Neural crest cell (in vitro differentiated cells): ENCODE data around the gene SIRPB1. TPM values are rescaled to one million over a fixed set of nuclear protein-coding genes. Genes with fewer than 3 reads are reported as not detected.

ENCODE experiments used
- total RNA-seq: library from RNA; stranded (reverse); gene quantifications from 2 replicates; pipeline ENCODE4 v1.2.1, GENCODE V29; 2021

Gene SIRPB1
- total RNA-seq, 1 donor from 2014 or later, result 0.77 TPM

Other genes starting within 250 kb of the SIRPB1 start
- gene FKBP1A, start 227.0 kb downstream of the SIRPB1 start, total RNA-seq, result 176 and 185 TPM in 2 replicates
- gene NSFL1C, start 153.2 kb downstream of the SIRPB1 start, total RNA-seq, result 93.9 and 97.7 TPM in 2 replicates
- gene SIRPB2, start 128.6 kb downstream of the SIRPB1 start, total RNA-seq, result not detected in 2 replicates
- gene SIRPD, start 62.3 kb downstream of the SIRPB1 start, total RNA-seq, result not detected in 2 replicates
- gene SIRPG, start 37.8 kb upstream of the SIRPB1 start, total RNA-seq, result not detected in 2 replicates